Measurements from ENCODE around the gene RGMB. TPM values are rescaled to one million over a fixed set of nuclear protein-coding genes. Genes with fewer than 3 reads are reported as not detected.

RGMB gene
- total and polyA plus RNA-seq, 2 donors (not counting 1 experiment from before 2014, with no cell fraction given), result 81.6 to 185 TPM

DNA sequence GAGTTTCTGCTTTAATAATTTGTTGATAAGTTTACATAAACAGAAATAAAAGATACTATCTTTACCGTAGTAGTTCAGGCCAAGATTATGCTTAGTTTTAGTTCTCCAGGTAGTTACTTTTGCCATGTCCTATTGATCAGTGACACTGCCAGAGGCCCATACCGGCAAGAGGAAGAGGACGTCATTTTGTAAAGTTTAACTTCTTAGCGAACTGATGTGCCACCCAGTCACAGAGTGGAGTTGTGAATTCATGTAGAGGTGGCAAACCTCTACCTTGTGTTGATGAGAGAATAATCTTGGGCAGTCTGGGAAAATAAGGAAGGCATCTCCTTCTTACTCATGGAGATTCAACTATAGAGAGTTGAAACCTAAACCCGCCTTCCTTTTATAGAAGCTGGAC, 21.8 kb downstream of the RGMB start:
- peaks cover 50% of the 10 kb centered on the region for H3K79me2 ChIP-seq (ENCODE audit: control insufficient read depth, insufficient read depth, low read length)

DNA sequence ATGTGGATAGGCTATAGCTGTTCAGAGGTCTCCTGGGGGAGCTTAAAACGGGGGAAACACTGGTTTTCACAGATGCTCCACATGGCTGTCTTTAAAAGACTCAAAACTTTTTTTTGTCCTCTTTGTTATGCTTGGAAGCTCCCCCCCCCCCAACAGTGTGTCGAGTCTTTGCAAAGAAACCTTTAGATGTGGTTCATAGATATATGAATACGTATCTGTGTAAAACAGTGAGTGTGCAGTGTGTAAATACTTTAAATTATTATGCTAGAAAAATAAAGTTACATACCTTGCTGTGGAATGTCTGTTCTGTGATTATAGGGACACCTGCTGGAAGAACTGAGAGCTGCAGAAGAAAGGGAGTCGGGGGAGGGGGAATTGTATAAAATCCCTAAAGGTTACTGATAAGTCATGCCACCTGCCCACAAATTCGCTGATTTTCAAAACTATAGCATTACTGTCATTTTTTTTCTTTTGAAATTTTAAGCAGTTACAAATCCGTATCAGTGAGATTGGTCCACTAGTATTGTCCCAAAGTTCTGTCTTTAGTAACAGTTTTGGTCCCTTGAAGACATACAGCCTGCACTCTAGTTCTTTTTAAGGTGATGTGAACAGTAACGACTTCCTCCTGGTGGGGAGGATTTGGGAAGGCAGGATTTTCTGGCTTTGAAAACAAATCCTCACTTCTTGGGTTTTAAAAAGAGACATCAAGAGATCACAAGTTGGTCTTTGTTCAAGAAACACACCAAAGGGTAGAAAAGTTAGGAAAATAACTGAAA, 22.9 kb downstream of the RGMB start:
- Histone ChIP-seq H3K9me3 (ENCODE audit: control insufficient read depth, insufficient read depth, low read depth, low read length) (no peaks in the 10 kb centered on the region), H3K4me3 (replicated peaks in 1 of 4; ENCODE audit: control extremely low read depth in 1 of 4, insufficient read depth in 1 of 4, low read depth in 3 of 4, low read length in 4 of 4) (no peak overlapping the region), H3K36me3 (ENCODE audit: control insufficient read depth, insufficient read depth, low read length) (peaks cover 13% of the 10 kb centered on the region), H3K9ac (ENCODE audit: insufficient read depth, low read length) (no peak overlapping the region), H3K4me1 (ENCODE audit: control insufficient read depth, extremely low read depth, insufficient read depth, low read length) (peaks cover 11% of the 10 kb centered on the region), H2AFZ (ENCODE audit: low read length) (no peak overlapping the region), H3K4me2 (ENCODE audit: extremely low read depth, insufficient read depth, low read length) (no peak overlapping the region), H3K79me2 (ENCODE audit: control insufficient read depth, insufficient read depth, low read length) (peaks cover 39% of the 10 kb centered on the region), H3K27me3 (ENCODE audit: control insufficient read depth, insufficient read depth, low read length) (no peaks in the 10 kb centered on the region), H3K27ac (ENCODE audit: insufficient read depth, low read length) (no peak overlapping the region), H4K20me1 (ENCODE audit: control insufficient read depth, extremely low read depth, insufficient read depth, low read length) (peaks cover 5% of the 10 kb centered on the region)
- peak; percentile 71 to 72 for DNase-seq (ENCODE audit: low read depth in 2 of 2)
- TF ChIP-seq, protein P1, sequence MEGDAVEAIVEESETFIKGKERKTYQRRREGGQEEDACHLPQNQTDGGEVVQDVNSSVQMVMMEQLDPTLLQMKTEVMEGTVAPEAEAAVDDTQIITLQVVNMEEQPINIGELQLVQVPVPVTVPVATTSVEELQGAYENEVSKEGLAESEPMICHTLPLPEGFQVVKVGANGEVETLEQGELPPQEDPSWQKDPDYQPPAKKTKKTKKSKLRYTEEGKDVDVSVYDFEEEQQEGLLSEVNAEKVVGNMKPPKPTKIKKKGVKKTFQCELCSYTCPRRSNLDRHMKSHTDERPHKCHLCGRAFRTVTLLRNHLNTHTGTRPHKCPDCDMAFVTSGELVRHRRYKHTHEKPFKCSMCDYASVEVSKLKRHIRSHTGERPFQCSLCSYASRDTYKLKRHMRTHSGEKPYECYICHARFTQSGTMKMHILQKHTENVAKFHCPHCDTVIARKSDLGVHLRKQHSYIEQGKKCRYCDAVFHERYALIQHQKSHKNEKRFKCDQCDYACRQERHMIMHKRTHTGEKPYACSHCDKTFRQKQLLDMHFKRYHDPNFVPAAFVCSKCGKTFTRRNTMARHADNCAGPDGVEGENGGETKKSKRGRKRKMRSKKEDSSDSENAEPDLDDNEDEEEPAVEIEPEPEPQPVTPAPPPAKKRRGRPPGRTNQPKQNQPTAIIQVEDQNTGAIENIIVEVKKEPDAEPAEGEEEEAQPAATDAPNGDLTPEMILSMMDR (conservative IDR thresholded peaks at IDR 0.05 in 1 of 2, IDR thresholded peaks at IDR 0.05 in 1 of 2; ENCODE audit: low read depth in 1 of 2, low read length in 2 of 2), result peak; percentile 69 to 84
- no peak for TF ChIP-seq EZH2 (IDR thresholded peaks at IDR 0.05; ENCODE audit: low read length, missing control alignments)

More for the DNA sequence above, 21.8 kb downstream of the RGMB start:
- H3K9me3 ChIP-seq (ENCODE audit: control insufficient read depth, insufficient read depth, low read depth, low read length), result no peaks in the 10 kb centered on the region
- H3K27me3 ChIP-seq (ENCODE audit: control insufficient read depth, insufficient read depth, low read length), result no peaks in the 10 kb centered on the region
- no peak overlapping the region for H2AFZ ChIP-seq (ENCODE audit: low read length)
- TF ChIP-seq, protein P1 (conservative IDR thresholded peaks at IDR 0.05 in 1 of 2, IDR thresholded peaks at IDR 0.05 in 1 of 2; ENCODE audit: low read depth in 1 of 2, low read length in 2 of 2), result no peak
- TF ChIP-seq EZH2 (IDR thresholded peaks at IDR 0.05; ENCODE audit: low read length, missing control alignments), result no peak
- H3K27ac ChIP-seq (ENCODE audit: insufficient read depth, low read length), result peak overlapping the region; percentile 25
- no peak overlapping the region for H3K4me3 ChIP-seq (replicated peaks in 1 of 4; ENCODE audit: control extremely low read depth in 1 of 4, insufficient read depth in 1 of 4, low read depth in 3 of 4, low read length in 4 of 4)
- no peak for DNase-seq (ENCODE audit: low read depth in 2 of 2)
- H3K4me1 ChIP-seq (ENCODE audit: control insufficient read depth, extremely low read depth, insufficient read depth, low read length), result peaks cover 16% of the 10 kb centered on the region
- H4K20me1 ChIP-seq (ENCODE audit: control insufficient read depth, extremely low read depth, insufficient read depth, low read length), result peaks cover 5% of the 10 kb centered on the region
- peaks cover 18% of the 10 kb centered on the region for H3K36me3 ChIP-seq (ENCODE audit: control insufficient read depth, insufficient read depth, low read length)
- no peak overlapping the region for H3K9ac ChIP-seq (ENCODE audit: insufficient read depth, low read length)
- H3K4me2 ChIP-seq (ENCODE audit: extremely low read depth, insufficient read depth, low read length), result no peak overlapping the region

DNA sequence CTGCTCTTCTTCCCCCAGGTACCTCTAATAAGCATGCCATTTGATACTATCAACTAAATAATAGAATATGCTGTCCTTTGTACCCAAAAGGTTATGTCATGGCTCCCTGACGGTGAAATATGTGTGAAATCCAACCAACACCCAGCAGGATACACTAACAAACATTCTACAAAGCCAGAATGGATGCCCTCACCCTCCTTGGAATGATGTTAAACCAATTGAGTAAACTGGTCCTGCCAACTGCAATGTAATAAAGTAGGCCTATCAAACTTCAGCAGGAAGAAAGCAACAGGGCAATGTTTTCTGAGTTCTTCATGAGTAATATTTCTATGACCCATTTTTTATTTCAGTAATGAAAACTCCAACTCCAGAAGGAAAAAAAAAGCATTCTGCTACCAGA, 24.9 kb downstream of the RGMB start:
- H3K4me2 ChIP-seq (ENCODE audit: extremely low read depth, insufficient read depth, low read length), result no peak overlapping the region
- no peak for DNase-seq (ENCODE audit: low read depth in 2 of 2)
- no peak overlapping the region for H3K9ac ChIP-seq (ENCODE audit: insufficient read depth, low read length)
- H3K27me3 ChIP-seq (ENCODE audit: control insufficient read depth, insufficient read depth, low read length), result no peaks in the 10 kb centered on the region
- H3K79me2 ChIP-seq (ENCODE audit: control insufficient read depth, insufficient read depth, low read length), result peaks cover 19% of the 10 kb centered on the region
- no peak overlapping the region for H2AFZ ChIP-seq (ENCODE audit: low read length)
- no peaks in the 10 kb centered on the region for H3K9me3 ChIP-seq (ENCODE audit: control insufficient read depth, insufficient read depth, low read depth, low read length)
- peaks cover 2% of the 10 kb centered on the region for H4K20me1 ChIP-seq (ENCODE audit: control insufficient read depth, extremely low read depth, insufficient read depth, low read length)
- no peak overlapping the region for H3K27ac ChIP-seq (ENCODE audit: insufficient read depth, low read length)
- no peak for TF ChIP-seq EZH2 (IDR thresholded peaks at IDR 0.05; ENCODE audit: low read length, missing control alignments)
- TF ChIP-seq, protein P1 (conservative IDR thresholded peaks at IDR 0.05 in 1 of 2, IDR thresholded peaks at IDR 0.05 in 1 of 2; ENCODE audit: low read depth in 1 of 2, low read length in 2 of 2), result no peak
- H3K4me3 ChIP-seq (replicated peaks in 1 of 4; ENCODE audit: control extremely low read depth in 1 of 4, insufficient read depth in 1 of 4, low read depth in 3 of 4, low read length in 4 of 4), result no peak overlapping the region
- H3K4me1 ChIP-seq (ENCODE audit: control insufficient read depth, extremely low read depth, insufficient read depth, low read length), result peaks cover 9% of the 10 kb centered on the region
- peaks cover 7% of the 10 kb centered on the region for H3K36me3 ChIP-seq (ENCODE audit: control insufficient read depth, insufficient read depth, low read length)

Data from fibroblast of lung (primary cell).